IMR-90 (cell line): ENCODE measurements around the gene RAN. TPM values are rescaled to one million over a fixed set of nuclear protein-coding genes. Genes with fewer than 3 reads are reported as not detected.
A peak's percentile ranks its signal among the peaks of the same experiment; 100 is the strongest.

Experiments
- ATAC-seq: fragments of 200-7000 bp; cut with Tn5 transposase; 2 replicates; pipeline ENCODE4 v1.9.1; 2020; ENCODE audit warnings: low read depth, mild to moderate bottlenecking, moderate library complexity
- BruUV-seq: library from RNA; stranded (reverse); fragments of 400-500 nt; replicated peaks from 2 replicates; lab custom pipeline; 2021; lab: Mats Ljungman, UMichigan
- CTCF ChIA-PET: fragments of 300-600 bp; formaldehyde crosslinking; extraction: SDS; loops from one replicate; lab custom pipeline; 2021; ENCODE audit warnings: antibody characterized with exemption; lab: Yijun Ruan, JAX
- POLR2A ChIA-PET: fragments of 300-600 bp; sonication (Branson Sonifier 250); formaldehyde crosslinking; loops from one replicate; lab custom pipeline; 2022; ENCODE audit warnings: antibody characterized with exemption; ENCODE audit not compliant: unreplicated experiment; lab: Charles Lee
- DNase-seq: peaks from one replicate; pipeline ENCODE4 v3.0.0; 2013
- H2AFZ ChIP-seq: replicated peaks from 2 replicates; pipeline ENCODE3; 2013; ENCODE audit warnings: low read length, mild to moderate bottlenecking; ENCODE audit not compliant: poor library complexity
- H2AK5ac ChIP-seq: 2 replicates; pipeline ENCODE4 v1.6.1; 2013; ENCODE audit warnings: low read depth, low read length, inconsistent platforms
- H2AK9ac ChIP-seq: replicated peaks from 2 replicates; pipeline ENCODE3; 2013; ENCODE audit warnings: mild to moderate bottlenecking, low read depth, low read length, moderate library complexity; ENCODE audit not compliant: poor library complexity
- H2BK120ac ChIP-seq: 2 replicates; pipeline ENCODE4 v1.6.1; 2013; ENCODE audit warnings: low read depth, low read length, inconsistent platforms
- H2BK15ac ChIP-seq: 3 replicates; pipeline ENCODE4 v1.6.1; 2013; ENCODE audit warnings: low read depth, low read length, inconsistent platforms
- H2BK20ac ChIP-seq: 2 replicates; pipeline ENCODE4 v1.6.1; 2013; ENCODE audit warnings: low read depth, mild to moderate bottlenecking, inconsistent platforms, low read length, moderate library complexity
- H2BK5ac ChIP-seq: 2 replicates; pipeline ENCODE4 v1.6.1; 2013; ENCODE audit warnings: mild to moderate bottlenecking, low read depth, low read length, inconsistent platforms; ENCODE audit not compliant: poor library complexity, severe bottlenecking
- H3K14ac ChIP-seq: replicated peaks from 2 replicates; pipeline ENCODE4 v1.6.1; 2013; ENCODE audit warnings: low read depth, low read length, inconsistent platforms
- H3K18ac ChIP-seq: 2 replicates; pipeline ENCODE4 v1.6.1; 2013; ENCODE audit warnings: low read depth, low read length, control low read depth
- H3K23ac ChIP-seq: 2 replicates; pipeline ENCODE4 v1.6.1; 2013; ENCODE audit warnings: low read depth, low read length, inconsistent platforms
- H3K27ac ChIP-seq: 2 replicates; pipeline ENCODE4 v1.5.1; 2013; ENCODE audit warnings: mild to moderate bottlenecking, control low read depth, low read length; ENCODE audit not compliant: insufficient read depth
- H3K27me3 ChIP-seq: 2 replicates; pipeline ENCODE4 v1.6.1; 2013; ENCODE audit warnings: low read length; ENCODE audit not compliant: control insufficient read depth, insufficient read depth
- H3K36me3 ChIP-seq: 2 replicates; pipeline ENCODE4 v1.6.1; 2013; ENCODE audit warnings: low read length, mixed read lengths; ENCODE audit not compliant: control insufficient read depth, insufficient read depth
- H3K4ac ChIP-seq: 2 replicates; pipeline ENCODE4 v1.6.1; 2013; ENCODE audit warnings: low read depth, low read length, inconsistent platforms
- H3K4me1 ChIP-seq: 2 replicates; pipeline ENCODE4 v1.6.1; 2013; ENCODE audit warnings: low read length, mixed read lengths; ENCODE audit not compliant: control insufficient read depth, insufficient read depth
- H3K4me2 ChIP-seq: 2 replicates; pipeline ENCODE4 v1.6.1; 2013; ENCODE audit warnings: low read depth, mild to moderate bottlenecking, control low read depth, low read length, moderate library complexity
- H3K4me3 ChIP-seq: 2 replicates; pipeline ENCODE4 v1.5.1; 2013; ENCODE audit warnings: low read depth, mild to moderate bottlenecking, control low read depth, low read length, moderate library complexity; ENCODE audit not compliant: insufficient read depth
- H3K56ac ChIP-seq: 2 replicates; pipeline ENCODE4 v1.6.1; 2013; ENCODE audit warnings: low read length, inconsistent platforms; ENCODE audit not compliant: insufficient read depth; ENCODE audit errors: extremely low read depth
- H3K79me1 ChIP-seq, 2 experiments: 2 replicates each; pipeline ENCODE4 v1.6.1; 2013; ENCODE audit warnings: low read length in 2 of 2, inconsistent platforms in 1 of 2, low read depth in 1 of 2
- H3K9ac ChIP-seq: 2 replicates; pipeline ENCODE4 v1.6.1; 2013; ENCODE audit warnings: low read depth, low read length, control low read depth
- H3K9me1 ChIP-seq: 2 replicates; pipeline ENCODE4 v1.6.1; 2013; ENCODE audit warnings: low read length, inconsistent platforms; ENCODE audit not compliant: insufficient read depth
- H3K9me3 ChIP-seq: 2 replicates; pipeline ENCODE4 v1.6.1; 2013; ENCODE audit warnings: low read length; ENCODE audit not compliant: control insufficient read depth, insufficient read depth
- H4K20me1 ChIP-seq: 2 replicates; pipeline ENCODE4 v1.6.1; 2013; ENCODE audit warnings: low read length, inconsistent platforms; ENCODE audit not compliant: insufficient read depth
- H4K5ac ChIP-seq: 2 replicates; pipeline ENCODE4 v1.6.1; 2013; ENCODE audit warnings: mild to moderate bottlenecking, low read depth, low read length, control low read depth
- H4K8ac ChIP-seq, 2 experiments: 2 replicates each; pipeline ENCODE4 v1.6.1; 2013; ENCODE audit warnings: low read depth in 2 of 2, low read length in 2 of 2, control low read depth in 1 of 2, inconsistent platforms in 1 of 2
- H4K91ac ChIP-seq: 2 replicates; pipeline ENCODE4 v1.6.1; 2013; ENCODE audit warnings: low read depth, low read length, inconsistent platforms; ENCODE audit not compliant: insufficient read depth
- BHLHE40 ChIP-seq: fragments of 150-350 bp; IDR thresholded peaks from 2 replicates; pipeline ENCODE4 v1.6.1; 2016; ENCODE audit warnings: mild to moderate bottlenecking, low read depth, low read length
- FOS ChIP-seq: fragments of 150-350 bp; IDR thresholded peaks from 2 replicates; pipeline ENCODE4 v1.6.1; 2016; ENCODE audit warnings: low read depth, low read length
- MAFK ChIP-seq: IDR thresholded peaks from 2 replicates; pipeline ENCODE4 v1.6.1; 2012; ENCODE audit warnings: low read depth, low read length, improper control_type of control experiment
- MAZ ChIP-seq: IDR thresholded peaks from 2 replicates; pipeline ENCODE4 v1.6.1; 2012; ENCODE audit warnings: low read depth, mild to moderate bottlenecking, low read length, improper control_type of control experiment, moderate library complexity, borderline replicate concordance
- MXI1 ChIP-seq: IDR thresholded peaks from 2 replicates; pipeline ENCODE4 v1.6.1; 2012; ENCODE audit warnings: low read depth, mild to moderate bottlenecking, low read length, moderate library complexity, borderline replicate concordance
- NFE2L2 ChIP-seq: fragments of 150-350 bp; IDR thresholded peaks from 2 replicates; pipeline ENCODE4 v1.6.1; 2016; ENCODE audit warnings: low read depth, mild to moderate bottlenecking, low read length
- POLR2A ChIP-seq: IDR thresholded peaks from 2 replicates; pipeline ENCODE4 v1.6.1; 2012; ENCODE audit warnings: mild to moderate bottlenecking, low read depth, low read length
- RAD21 ChIP-seq: IDR thresholded peaks from 2 replicates; pipeline ENCODE4 v1.6.1; 2012; ENCODE audit warnings: low read length, improper control_type of control experiment
- RCOR1 ChIP-seq: IDR thresholded peaks from 2 replicates; pipeline ENCODE4 v1.6.1; 2012; ENCODE audit warnings: mild to moderate bottlenecking, low read length, improper control_type of control experiment; ENCODE audit not compliant: insufficient replicate concordance
- SMC3 ChIP-seq: fragments of 150-350 bp; IDR thresholded peaks from 2 replicates; pipeline ENCODE4 v1.6.1; 2016; ENCODE audit warnings: low read depth, mild to moderate bottlenecking, antibody characterized with exemption, low read length, moderate library complexity
- WGBS, 2 experiments: methylation state at CpG; one replicate each; pipeline versions ENCODE4 v1.1.5 to v1.1.7; 2013; ENCODE audit warnings: missing lambda C conversion rate in 2 of 2; ENCODE audit not compliant: insufficient read length in 1 of 2; ENCODE audit errors: extremely low coverage in 2 of 2; 5-methylcytosine and 5-hydroxymethylcytosine counted together
- dilution Hi-C: fragments of 300-500 bp; cut with HindIII; formaldehyde crosslinking; loops from one replicate; pipeline ENCODE4 v1.14.3; 2018; ENCODE audit warnings: low sequenced_read_pairs; ENCODE audit not compliant: unreplicated experiment
- in situ Hi-C: fragments of 300-500 bp; cut with MboI; formaldehyde crosslinking; loops from 3 replicates; pipeline ENCODE4 v1.14.3; 2019; ENCODE audit warnings: low sequenced_read_pairs, inconsistent platforms, mixed read lengths
- intact Hi-C: fragments of 100-400 bp; cut with micrococcal nuclease; formaldehyde crosslinking; loops from 2 replicates; pipeline ENCODE4 v1.10.0; 2022
- polyA plus RNA-seq, 3 experiments: library from polyadenylated mRNA; depleted of rRNA; stranded (reverse); fragments of >200 nt; gene quantifications; 2 replicates each; pipeline ENCODE4 v1.2.3, GENCODE V29; 2012; ENCODE audit warnings: low replicate concordance in 1 of 3
- total RNA-seq: library from RNA; depleted of rRNA; stranded (reverse); fragments of >200 nt; gene quantifications from 2 replicates; pipeline ENCODE4 v1.2.3, GENCODE V29; 2012
- TF ChIP-seq, protein P1 (sequence below): fragments of 150-350 bp; IDR thresholded peaks from 2 replicates; pipeline ENCODE4 v1.6.1; 2016; ENCODE audit warnings: low read depth, mild to moderate bottlenecking, low read length, moderate library complexity, borderline replicate concordance
- TF ChIP-seq, protein P2 (sequence below): conservative IDR thresholded peaks from 2 replicates; pipeline ENCODE4 v1.5.1; 2012; ENCODE audit warnings: mild to moderate bottlenecking, low read depth, low read length, improper control_type of control experiment
- TF ChIP-seq, protein P3 (sequence below): fragments of 150-350 bp; IDR thresholded peaks from 2 replicates; pipeline ENCODE4 v1.6.1; 2017; ENCODE audit warnings: mild to moderate bottlenecking, antibody characterized with exemption, low read length, low read depth

RAN gene
- total and polyA plus RNA-seq, 2 of the 4 experiments (the other 2 are of a cell fraction): 910 to 984 TPM

DNA sequence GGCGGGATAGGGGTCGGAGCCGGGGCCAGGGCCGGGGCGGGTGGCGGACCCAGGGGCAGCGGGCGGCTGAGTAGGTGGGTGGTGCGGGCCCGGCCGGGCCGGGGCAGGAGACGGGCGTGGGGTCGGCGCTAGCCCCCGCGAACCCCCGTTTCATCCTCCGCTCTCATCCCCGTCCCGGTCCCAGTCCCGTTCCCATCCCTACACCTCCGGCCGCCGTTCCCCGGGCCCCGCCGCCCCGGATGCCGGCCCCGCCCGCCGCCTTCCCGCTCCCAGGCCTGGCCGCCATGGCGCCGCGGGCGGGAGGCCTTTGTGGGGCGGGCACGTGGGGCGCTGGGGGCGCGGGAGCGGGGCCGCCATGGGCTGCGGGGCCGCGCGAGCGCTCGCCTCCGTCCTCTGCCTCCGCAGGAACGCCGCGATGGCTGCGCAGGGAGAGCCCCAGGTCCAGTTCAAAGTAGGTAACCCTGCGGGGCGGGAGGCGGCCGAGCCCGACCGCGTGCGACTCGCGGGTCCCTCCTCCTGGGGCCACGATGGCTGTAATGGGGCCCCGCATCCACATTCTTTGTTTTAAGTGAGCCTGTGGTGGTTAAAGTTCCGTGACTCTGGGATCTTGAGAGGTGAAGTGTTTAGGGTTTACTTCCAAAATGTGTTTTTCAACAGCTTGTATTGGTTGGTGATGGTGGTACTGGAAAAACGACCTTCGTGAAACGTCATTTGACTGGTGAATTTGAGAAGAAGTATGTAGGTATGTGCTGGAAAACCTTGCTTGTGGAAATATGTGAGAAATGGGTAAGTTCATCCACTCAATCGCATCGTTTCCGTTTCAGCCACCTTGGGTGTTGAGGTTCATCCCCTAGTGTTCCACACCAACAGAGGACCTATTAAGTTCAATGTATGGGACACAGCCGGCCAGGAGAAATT lies 572 bp downstream of the RAN start:
- in situ Hi-C loops: no loop called here
- H3K27me3 ChIP-seq: no peaks in the 10 kb centered on the region
- peak overlapping the region; percentile 73; the same call in 1 of the 2 replicates for H4K5ac ChIP-seq
- H2BK15ac ChIP-seq: no peak overlapping the region
- WGBS, 2 experiments: 1% methylated on average over 28 of the region's 79 CpGs; no CpG with 5 or more reads in 1 of the 2 experiments
- H2AK5ac ChIP-seq: peak overlapping the region; percentile 46
- BruUV-seq: no TSS peak
- no peak overlapping the region for H2BK20ac ChIP-seq
- ChIA-PET CTCF (no interaction called here), POLR2A (no interaction called here)
- dilution Hi-C loops: no loop called here
- peak overlapping the region; percentile 18 to 77 for H4K8ac ChIP-seq
- peak overlapping the region; percentile 99 for H3K23ac ChIP-seq
- peak overlapping the region; percentile 91 for H3K9ac ChIP-seq
- peak overlapping the region; percentile 87 for H3K4ac ChIP-seq
- peak overlapping the region; percentile 41 for H4K91ac ChIP-seq
- H3K9me1 ChIP-seq: no peaks in the 10 kb centered on the region
- H3K4me1 ChIP-seq: no peaks in the 10 kb centered on the region
- peak overlapping the region; percentile 1; the same call in 1 of the 2 replicates for H3K18ac ChIP-seq
- H2AK9ac ChIP-seq: peak overlapping the region; percentile 75
- peak overlapping the region; percentile 59 for H2BK5ac ChIP-seq
- peak overlapping the region; percentile 19; the same call in 1 of the 2 replicates for H2BK120ac ChIP-seq
- peaks cover 20% of the 10 kb centered on the region for H4K20me1 ChIP-seq
- peaks cover 11 to 29% of the 10 kb centered on the region in 2 experiments; a peak in 2 of 4 replicates for H3K79me1 ChIP-seq
- no peaks in the 10 kb centered on the region for H3K9me3 ChIP-seq
- peak overlapping the region; percentile 63 for H3K56ac ChIP-seq
- DNase-seq (no peak), ATAC-seq (peak; percentile 38)
- peak overlapping the region; percentile 90 for H3K4me3 ChIP-seq
- H3K4me2 ChIP-seq: peak overlapping the region; percentile 77
- peak overlapping the region; percentile 79 for H2AFZ ChIP-seq
- peak overlapping the region; percentile 98 for H3K14ac ChIP-seq
- intact Hi-C loops: loop anchor here (5.0 kb wide), 1 partner anchor 95 kb away; no protein-coding TSS in a partner anchor
- peaks cover 22% of the 10 kb centered on the region for H3K36me3 ChIP-seq
- H3K27ac ChIP-seq: peak overlapping the region; percentile 84
- TF ChIP-seq, protein P1, sequence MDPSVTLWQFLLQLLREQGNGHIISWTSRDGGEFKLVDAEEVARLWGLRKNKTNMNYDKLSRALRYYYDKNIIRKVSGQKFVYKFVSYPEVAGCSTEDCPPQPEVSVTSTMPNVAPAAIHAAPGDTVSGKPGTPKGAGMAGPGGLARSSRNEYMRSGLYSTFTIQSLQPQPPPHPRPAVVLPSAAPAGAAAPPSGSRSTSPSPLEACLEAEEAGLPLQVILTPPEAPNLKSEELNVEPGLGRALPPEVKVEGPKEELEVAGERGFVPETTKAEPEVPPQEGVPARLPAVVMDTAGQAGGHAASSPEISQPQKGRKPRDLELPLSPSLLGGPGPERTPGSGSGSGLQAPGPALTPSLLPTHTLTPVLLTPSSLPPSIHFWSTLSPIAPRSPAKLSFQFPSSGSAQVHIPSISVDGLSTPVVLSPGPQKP: no peak
- TF ChIP-seq POLR2A (no peak; the same call in 1 of the 2 replicates), NFE2L2 (no peak), SMC3 (no peak), RAD21 (no peak), RCOR1 (no peak), MAZ (peak; percentile 71; the same call in 1 of the 2 replicates), MAFK (no peak), MXI1 (peak; percentile 77; the same call in 1 of the 2 replicates), BHLHE40 (no peak), FOS (no peak)
- TF ChIP-seq, protein P2, sequence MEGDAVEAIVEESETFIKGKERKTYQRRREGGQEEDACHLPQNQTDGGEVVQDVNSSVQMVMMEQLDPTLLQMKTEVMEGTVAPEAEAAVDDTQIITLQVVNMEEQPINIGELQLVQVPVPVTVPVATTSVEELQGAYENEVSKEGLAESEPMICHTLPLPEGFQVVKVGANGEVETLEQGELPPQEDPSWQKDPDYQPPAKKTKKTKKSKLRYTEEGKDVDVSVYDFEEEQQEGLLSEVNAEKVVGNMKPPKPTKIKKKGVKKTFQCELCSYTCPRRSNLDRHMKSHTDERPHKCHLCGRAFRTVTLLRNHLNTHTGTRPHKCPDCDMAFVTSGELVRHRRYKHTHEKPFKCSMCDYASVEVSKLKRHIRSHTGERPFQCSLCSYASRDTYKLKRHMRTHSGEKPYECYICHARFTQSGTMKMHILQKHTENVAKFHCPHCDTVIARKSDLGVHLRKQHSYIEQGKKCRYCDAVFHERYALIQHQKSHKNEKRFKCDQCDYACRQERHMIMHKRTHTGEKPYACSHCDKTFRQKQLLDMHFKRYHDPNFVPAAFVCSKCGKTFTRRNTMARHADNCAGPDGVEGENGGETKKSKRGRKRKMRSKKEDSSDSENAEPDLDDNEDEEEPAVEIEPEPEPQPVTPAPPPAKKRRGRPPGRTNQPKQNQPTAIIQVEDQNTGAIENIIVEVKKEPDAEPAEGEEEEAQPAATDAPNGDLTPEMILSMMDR: no peak
- TF ChIP-seq, protein P3, sequence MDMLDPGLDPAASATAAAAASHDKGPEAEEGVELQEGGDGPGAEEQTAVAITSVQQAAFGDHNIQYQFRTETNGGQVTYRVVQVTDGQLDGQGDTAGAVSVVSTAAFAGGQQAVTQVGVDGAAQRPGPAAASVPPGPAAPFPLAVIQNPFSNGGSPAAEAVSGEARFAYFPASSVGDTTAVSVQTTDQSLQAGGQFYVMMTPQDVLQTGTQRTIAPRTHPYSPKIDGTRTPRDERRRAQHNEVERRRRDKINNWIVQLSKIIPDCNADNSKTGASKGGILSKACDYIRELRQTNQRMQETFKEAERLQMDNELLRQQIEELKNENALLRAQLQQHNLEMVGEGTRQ: peak; percentile 68
